Measurements from ENCODE around the gene TPRN. TPM values are rescaled to one million over a fixed set of nuclear protein-coding genes. Genes with fewer than 3 reads are reported as not detected.
A peak's percentile ranks its signal among the peaks of the same experiment; 100 is the strongest.

Gene TPRN
- total and polyA plus RNA-seq, 9 of the 15 experiments (the other 6 are each of a cell fraction or from before 2014, with no cell fraction given): 0.31 to 31.9 (median 4.4) TPM

- TF ChIP-seq REST (IDR thresholded peaks at IDR 0.05; ENCODE audit: borderline replicate concordance) (no peak), REST (CRISPR knock-in tag; IDR thresholded peaks at IDR 0.05; ENCODE audit: low read depth) (no peak), HEY1 (CRISPR knock-in tag; IDR thresholded peaks at IDR 0.05; ENCODE audit: borderline replicate concordance) (no peak), L3MBTL2 (IDR thresholded peaks at IDR 0.05) (no peak), YBX1 (IDR thresholded peaks at IDR 0.05) (no peak), PHB (CRISPR knock-in tag; IDR thresholded peaks at IDR 0.05) (no peak), SPI1 (IDR thresholded peaks at IDR 0.05; ENCODE audit: borderline replicate concordance, low read depth, low read length) (peak; percentile 28; the same call in 1 of the 2 replicates), GTF2E2 (tag; IDR thresholded peaks at IDR 0.05) (no peak), ZNF583 (CRISPR knock-in tag; IDR thresholded peaks at IDR 0.05) (no peak), ERF (CRISPR knock-in tag; IDR thresholded peaks at IDR 0.05) (no peak), POLR2AphosphoS5 (IDR thresholded peaks at IDR 0.05; ENCODE audit: control insufficient read depth, insufficient read depth, low read depth, low read length) (no peak; the same call in 1 of the 2 replicates)
- TF ChIP-seq, protein P1, sequence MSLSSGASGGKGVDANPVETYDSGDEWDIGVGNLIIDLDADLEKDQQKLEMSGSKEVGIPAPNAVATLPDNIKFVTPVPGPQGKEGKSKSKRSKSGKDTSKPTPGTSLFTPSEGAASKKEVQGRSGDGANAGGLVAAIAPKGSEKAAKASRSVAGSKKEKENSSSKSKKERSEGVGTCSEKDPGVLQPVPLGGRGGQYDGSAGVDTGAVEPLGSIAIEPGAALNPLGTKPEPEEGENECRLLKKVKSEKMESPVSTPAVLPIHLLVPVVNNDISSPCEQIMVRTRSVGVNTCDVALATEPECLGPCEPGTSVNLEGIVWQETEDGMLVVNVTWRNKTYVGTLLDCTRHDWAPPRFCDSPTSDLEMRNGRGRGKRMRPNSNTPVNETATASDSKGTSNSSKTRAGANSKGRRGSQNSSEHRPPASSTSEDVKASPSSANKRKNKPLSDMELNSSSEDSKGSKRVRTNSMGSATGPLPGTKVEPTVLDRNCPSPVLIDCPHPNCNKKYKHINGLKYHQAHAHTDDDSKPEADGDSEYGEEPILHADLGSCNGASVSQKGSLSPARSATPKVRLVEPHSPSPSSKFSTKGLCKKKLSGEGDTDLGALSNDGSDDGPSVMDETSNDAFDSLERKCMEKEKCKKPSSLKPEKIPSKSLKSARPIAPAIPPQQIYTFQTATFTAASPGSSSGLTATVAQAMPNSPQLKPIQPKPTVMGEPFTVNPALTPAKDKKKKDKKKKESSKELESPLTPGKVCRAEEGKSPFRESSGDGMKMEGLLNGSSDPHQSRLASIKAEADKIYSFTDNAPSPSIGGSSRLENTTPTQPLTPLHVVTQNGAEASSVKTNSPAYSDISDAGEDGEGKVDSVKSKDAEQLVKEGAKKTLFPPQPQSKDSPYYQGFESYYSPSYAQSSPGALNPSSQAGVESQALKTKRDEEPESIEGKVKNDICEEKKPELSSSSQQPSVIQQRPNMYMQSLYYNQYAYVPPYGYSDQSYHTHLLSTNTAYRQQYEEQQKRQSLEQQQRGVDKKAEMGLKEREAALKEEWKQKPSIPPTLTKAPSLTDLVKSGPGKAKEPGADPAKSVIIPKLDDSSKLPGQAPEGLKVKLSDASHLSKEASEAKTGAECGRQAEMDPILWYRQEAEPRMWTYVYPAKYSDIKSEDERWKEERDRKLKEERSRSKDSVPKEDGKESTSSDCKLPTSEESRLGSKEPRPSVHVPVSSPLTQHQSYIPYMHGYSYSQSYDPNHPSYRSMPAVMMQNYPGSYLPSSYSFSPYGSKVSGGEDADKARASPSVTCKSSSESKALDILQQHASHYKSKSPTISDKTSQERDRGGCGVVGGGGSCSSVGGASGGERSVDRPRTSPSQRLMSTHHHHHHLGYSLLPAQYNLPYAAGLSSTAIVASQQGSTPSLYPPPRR (CRISPR knock-in tag; IDR thresholded peaks at IDR 0.05; ENCODE audit: borderline replicate concordance): no peak
- TF ChIP-seq, protein P2, sequence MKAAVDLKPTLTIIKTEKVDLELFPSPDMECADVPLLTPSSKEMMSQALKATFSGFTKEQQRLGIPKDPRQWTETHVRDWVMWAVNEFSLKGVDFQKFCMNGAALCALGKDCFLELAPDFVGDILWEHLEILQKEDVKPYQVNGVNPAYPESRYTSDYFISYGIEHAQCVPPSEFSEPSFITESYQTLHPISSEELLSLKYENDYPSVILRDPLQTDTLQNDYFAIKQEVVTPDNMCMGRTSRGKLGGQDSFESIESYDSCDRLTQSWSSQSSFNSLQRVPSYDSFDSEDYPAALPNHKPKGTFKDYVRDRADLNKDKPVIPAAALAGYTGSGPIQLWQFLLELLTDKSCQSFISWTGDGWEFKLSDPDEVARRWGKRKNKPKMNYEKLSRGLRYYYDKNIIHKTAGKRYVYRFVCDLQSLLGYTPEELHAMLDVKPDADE (conservative IDR thresholded peaks at IDR 0.05; ENCODE audit: control insufficient read depth, low read depth, low read length): no peak
Observed at GRCh38 chr9:137244486-137245449, 44.2 kb upstream of the TPRN start (continued).
